GM06990 (cell line): ENCODE data around the gene STARD3.
A peak's percentile ranks its signal among the peaks of the same experiment; 100 is the strongest.

ENCODE experiments used
- DNase-seq: peaks from one replicate; pipeline ENCODE4 v3.0.0-alpha.2; 2011; ENCODE audit not compliant: insufficient read length; ENCODE audit errors: extremely low read depth
- H3K27me3 ChIP-seq: replicated peaks from 2 replicates; pipeline ENCODE4 v1.6.0; 2011; ENCODE audit warnings: low read length; ENCODE audit not compliant: control insufficient read depth, insufficient read depth
- H3K36me3 ChIP-seq: 2 replicates; pipeline ENCODE4 v1.5.1; 2011; ENCODE audit warnings: low read length; ENCODE audit not compliant: control insufficient read depth, insufficient read depth
- H3K4me3 ChIP-seq: replicated peaks from 2 replicates; pipeline ENCODE4 v1.5.1; 2011; ENCODE audit warnings: low read depth, mild to moderate bottlenecking, control low read depth, low read length
- CTCF ChIP-seq: IDR thresholded peaks from 2 replicates; pipeline ENCODE4 v1.5.1; 2011; ENCODE audit warnings: low read length, control low read depth, mild to moderate bottlenecking, inconsistent platforms; ENCODE audit not compliant: insufficient read depth, poor library complexity, severe bottlenecking

Gene STARD3

DNA sequence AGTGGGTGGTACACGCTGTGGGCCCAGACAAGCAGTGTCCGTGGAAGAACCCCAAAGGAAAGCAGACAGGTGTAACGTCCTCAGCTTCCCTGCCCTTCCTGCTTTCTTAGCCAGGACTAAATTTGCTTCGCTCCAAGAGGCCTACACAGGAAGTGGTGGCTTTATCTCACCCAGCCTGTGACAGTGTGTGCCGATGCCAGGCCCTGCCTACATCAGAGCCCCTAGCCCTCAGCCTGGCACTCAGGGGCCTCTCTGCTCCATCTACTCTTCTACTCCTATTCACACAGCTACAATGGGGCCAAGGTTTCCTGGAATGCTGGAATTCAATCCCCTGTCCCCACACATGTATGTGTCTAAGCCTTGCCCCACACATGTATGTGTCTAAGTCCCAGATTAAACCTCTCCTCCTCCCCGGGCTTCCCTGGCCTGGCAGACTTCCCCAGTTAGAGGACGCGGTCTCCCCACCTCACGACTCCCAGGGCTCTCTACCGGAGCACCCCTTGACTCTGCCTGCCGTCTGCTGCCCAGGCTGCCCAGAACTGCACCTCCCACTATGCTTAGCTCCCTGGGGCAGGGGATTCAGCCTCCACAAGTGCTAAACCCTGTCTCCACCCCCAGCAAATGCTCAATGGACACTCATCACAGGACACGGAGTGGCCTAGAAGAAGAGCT, 42.7 kb downstream of the STARD3 start:
- Histone ChIP-seq H3K27me3 (no peaks in the 10 kb centered on the region), H3K36me3 (no peaks in the 10 kb centered on the region; the same call in 1 of the 2 replicates), H3K4me3 (no peak overlapping the region)
- TF ChIP-seq CTCF, result no peak
- no peak for DNase-seq

DNA sequence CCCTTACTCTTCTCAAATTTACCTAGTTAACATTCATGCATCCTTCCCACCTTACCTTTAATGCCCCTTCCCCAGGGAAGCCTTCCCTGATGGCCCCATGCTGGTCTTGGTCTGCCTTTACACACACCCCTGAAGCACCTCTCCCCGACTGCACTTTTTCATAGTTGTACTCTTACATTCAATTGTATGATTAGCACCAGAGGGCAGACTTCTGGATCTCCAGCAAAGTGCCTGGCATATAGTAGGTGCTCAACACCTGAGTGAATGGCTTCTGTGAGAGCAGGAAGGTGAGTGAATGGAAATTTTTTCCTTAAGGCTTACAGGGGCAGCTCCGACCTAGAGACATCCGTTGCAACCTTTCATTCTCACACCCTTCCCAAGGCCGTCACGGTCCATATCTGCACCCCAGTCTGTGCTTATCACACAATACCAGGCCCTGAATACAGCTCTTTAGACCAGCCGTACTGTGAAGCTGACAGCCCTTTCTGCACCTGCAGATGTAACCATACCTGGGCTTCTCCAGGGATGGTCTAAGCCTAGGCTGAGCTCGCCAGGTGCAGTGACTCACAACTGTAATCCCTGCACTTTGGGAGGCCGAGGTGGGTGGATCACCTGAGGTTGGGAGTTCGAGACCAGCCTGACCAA, 46.5 kb downstream of the STARD3 start:
- no peaks in the 10 kb centered on the region for H3K27me3 ChIP-seq
- TF ChIP-seq CTCF, result no peak
- H3K36me3 ChIP-seq, result no peaks in the 10 kb centered on the region; the same call in 1 of the 2 replicates
- no peak for DNase-seq
- no peak overlapping the region for H3K4me3 ChIP-seq

DNA sequence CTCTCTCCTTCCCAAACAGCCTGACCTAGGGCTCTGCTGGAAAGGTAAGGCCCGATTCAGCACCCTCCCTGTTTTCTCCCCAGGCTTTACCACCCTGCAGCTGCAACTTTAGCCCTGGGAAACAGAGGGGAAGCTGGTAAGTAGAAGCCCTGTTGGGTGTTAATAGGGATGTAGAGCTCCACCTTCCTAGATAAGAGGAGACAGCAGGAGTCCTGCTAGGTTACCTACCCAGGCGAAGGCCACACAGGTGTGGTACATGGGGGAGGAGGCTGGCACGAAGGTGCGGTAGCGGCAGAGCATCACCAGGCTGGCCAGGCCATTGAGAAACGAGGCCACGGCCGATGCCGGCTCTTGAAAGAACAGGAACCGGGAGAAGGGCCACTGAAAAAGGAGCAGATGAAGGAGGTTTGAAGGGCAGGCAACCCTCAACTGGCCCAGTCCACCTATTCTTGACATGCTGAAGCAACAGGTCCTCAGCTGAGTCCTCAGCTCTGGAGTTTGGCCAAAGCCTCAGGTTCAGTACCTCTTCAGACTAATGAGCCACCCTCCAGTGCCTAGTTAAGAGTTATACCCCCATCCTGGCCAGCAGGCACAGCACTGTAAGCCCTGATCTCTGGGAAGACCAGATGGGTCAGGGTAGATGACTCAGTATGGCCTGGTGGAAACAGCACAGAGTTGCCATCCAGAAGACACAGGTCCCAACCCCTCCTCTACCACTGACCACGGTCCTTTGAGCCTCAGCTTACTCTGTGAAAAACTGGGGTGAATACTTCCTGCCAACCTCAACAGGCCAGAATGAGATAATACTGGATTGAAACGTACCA, 47.6 kb downstream of the STARD3 start:
- no peaks in the 10 kb centered on the region for H3K27me3 ChIP-seq
- no peaks in the 10 kb centered on the region; the same call in 1 of the 2 replicates for H3K36me3 ChIP-seq
- no peak for DNase-seq
- TF ChIP-seq CTCF, result no peak
- no peak overlapping the region for H3K4me3 ChIP-seq

GRCh38 chr17:39687101-39687545, 50.2 kb downstream of the STARD3 start:
- peak overlapping the region; percentile 69 for H3K4me3 ChIP-seq
- no peak for TF ChIP-seq CTCF
- no peak for DNase-seq
- no peaks in the 10 kb centered on the region; the same call in 1 of the 2 replicates for H3K36me3 ChIP-seq
- no peaks in the 10 kb centered on the region for H3K27me3 ChIP-seq

GRCh38 chr17:39687546-39688474, 50.9 kb downstream of the STARD3 start, which contains the start of gene PGAP3:
TSS of gene PGAP3 (minus strand) at chr17:39688057. CDS start at chr17:39688014, 43 bp downstream.
- Histone ChIP-seq H3K36me3 (no peaks in the 10 kb centered on the region; the same call in 1 of the 2 replicates), H3K4me3 (peak within 1 kb of the TSS; percentile 69), H3K27me3 (no peaks in the 10 kb centered on the region)
- no peak for TF ChIP-seq CTCF
- DNase-seq, result peak; percentile 95
